Panc1 (cell line): ENCODE measurements around the gene FGFRL1.

Experiments used
- POLR2AphosphoS5 ChIP-seq: IDR thresholded peaks from 2 replicates; pipeline ENCODE4 v1.6.1; 2012; ENCODE audit warnings: mild to moderate bottlenecking, low read depth, low read length, moderate library complexity
- SIN3A ChIP-seq: IDR thresholded peaks from 2 replicates; pipeline ENCODE4 v1.6.1; 2012; ENCODE audit warnings: low read depth, mild to moderate bottlenecking, low read length, moderate library complexity, borderline replicate concordance; ENCODE audit not compliant: insufficient read depth
- TCF7L2 ChIP-seq: IDR thresholded peaks from 2 replicates; pipeline ENCODE4 v1.6.1; 2011; ENCODE audit warnings: mild to moderate bottlenecking, low read depth, low read length, inconsistent platforms
- TF ChIP-seq, protein P1 (sequence below): fragments of 450-650 bp; IDR thresholded peaks from 2 replicates; pipeline ENCODE4 v1.5.1; 2017; ENCODE audit warnings: mild to moderate bottlenecking
- TF ChIP-seq, protein P2 (sequence below), 2 experiments: IDR thresholded peaks; 2 replicates each; pipeline ENCODE4 v1.6.1; 2011 to 2012; ENCODE audit warnings: low read depth in 2 of 2, control low read depth in 1 of 2, low read length in 1 of 2, mild to moderate bottlenecking in 1 of 2, moderate library complexity in 1 of 2; ENCODE audit not compliant: insufficient read depth in 1 of 2

DNA sequence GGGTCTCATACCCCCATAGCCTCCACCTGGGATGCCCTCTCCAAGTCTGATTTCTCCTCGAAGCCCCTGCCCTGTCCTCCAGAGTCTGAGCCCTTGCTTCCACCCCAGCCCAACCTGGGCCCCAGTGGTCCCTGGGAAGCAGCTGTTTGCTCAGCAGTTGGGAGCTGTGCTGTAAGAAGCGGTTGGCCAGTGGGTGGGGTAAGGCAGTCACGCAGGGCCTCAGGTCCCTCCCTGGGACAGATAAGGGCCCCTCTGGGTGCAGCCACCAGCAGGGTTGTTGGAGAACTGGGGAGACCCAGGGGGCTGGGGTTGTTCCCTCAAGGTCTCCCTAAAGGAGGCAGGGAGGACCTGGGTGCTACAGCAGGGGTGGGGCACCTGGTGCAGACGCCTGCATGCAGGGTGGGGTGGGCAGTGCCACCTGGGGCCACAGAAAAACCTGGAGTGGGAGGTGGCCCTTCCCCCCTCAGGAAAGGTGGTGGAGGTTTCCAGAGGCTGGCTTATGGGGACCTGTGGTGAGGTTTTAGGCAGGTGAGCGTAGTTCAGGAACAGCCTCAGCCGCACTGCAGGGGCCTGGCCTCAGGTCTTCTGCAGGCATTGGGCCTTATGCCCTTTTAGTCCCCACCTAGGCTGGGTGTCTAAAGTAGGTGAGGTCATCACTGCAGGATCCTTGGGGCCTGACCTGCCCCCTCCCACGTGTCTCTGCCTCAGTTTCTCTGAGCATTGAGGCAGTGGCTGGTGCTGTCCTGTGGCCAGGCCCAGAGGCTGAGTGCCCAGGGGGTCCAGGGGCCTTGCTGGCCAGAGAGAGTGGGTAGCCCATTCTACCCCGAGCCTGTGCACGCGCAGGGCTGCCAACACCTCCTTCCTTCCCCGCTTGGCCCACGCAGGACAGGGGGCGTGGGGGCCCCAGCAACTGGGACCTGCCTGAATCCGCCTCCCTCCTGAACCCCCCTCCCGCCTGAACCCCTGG, 15.1 kb upstream of the FGFRL1 start:
- TF ChIP-seq, protein P1, sequence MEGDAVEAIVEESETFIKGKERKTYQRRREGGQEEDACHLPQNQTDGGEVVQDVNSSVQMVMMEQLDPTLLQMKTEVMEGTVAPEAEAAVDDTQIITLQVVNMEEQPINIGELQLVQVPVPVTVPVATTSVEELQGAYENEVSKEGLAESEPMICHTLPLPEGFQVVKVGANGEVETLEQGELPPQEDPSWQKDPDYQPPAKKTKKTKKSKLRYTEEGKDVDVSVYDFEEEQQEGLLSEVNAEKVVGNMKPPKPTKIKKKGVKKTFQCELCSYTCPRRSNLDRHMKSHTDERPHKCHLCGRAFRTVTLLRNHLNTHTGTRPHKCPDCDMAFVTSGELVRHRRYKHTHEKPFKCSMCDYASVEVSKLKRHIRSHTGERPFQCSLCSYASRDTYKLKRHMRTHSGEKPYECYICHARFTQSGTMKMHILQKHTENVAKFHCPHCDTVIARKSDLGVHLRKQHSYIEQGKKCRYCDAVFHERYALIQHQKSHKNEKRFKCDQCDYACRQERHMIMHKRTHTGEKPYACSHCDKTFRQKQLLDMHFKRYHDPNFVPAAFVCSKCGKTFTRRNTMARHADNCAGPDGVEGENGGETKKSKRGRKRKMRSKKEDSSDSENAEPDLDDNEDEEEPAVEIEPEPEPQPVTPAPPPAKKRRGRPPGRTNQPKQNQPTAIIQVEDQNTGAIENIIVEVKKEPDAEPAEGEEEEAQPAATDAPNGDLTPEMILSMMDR, result no peak
- TF ChIP-seq POLR2AphosphoS5, result no peak
- TF ChIP-seq, protein P2, sequence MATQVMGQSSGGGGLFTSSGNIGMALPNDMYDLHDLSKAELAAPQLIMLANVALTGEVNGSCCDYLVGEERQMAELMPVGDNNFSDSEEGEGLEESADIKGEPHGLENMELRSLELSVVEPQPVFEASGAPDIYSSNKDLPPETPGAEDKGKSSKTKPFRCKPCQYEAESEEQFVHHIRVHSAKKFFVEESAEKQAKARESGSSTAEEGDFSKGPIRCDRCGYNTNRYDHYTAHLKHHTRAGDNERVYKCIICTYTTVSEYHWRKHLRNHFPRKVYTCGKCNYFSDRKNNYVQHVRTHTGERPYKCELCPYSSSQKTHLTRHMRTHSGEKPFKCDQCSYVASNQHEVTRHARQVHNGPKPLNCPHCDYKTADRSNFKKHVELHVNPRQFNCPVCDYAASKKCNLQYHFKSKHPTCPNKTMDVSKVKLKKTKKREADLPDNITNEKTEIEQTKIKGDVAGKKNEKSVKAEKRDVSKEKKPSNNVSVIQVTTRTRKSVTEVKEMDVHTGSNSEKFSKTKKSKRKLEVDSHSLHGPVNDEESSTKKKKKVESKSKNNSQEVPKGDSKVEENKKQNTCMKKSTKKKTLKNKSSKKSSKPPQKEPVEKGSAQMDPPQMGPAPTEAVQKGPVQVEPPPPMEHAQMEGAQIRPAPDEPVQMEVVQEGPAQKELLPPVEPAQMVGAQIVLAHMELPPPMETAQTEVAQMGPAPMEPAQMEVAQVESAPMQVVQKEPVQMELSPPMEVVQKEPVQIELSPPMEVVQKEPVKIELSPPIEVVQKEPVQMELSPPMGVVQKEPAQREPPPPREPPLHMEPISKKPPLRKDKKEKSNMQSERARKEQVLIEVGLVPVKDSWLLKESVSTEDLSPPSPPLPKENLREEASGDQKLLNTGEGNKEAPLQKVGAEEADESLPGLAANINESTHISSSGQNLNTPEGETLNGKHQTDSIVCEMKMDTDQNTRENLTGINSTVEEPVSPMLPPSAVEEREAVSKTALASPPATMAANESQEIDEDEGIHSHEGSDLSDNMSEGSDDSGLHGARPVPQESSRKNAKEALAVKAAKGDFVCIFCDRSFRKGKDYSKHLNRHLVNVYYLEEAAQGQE (IDR thresholded peaks at IDR 0.05; ENCODE audit: insufficient read depth in 1 of 2, low read depth in 2 of 2, low read length in 1 of 2), result no peak
- no peak for TF ChIP-seq TCF7L2
- no peak for TF ChIP-seq SIN3A
